ENCODE measurements around the gene DCK. TPM values are rescaled to one million over a fixed set of nuclear protein-coding genes. Genes with fewer than 3 reads are reported as not detected.

Gene DCK
- total RNA-seq, 1 experiment from 2014 or later: 13.7 TPM

GRCh38 chr4:71050809-71051208 is 57.4 kb downstream of the DCK start:
- Mint-ChIP-seq H3K27ac (no peak overlapping the region), H3K27me3 (ENCODE audit: low read depth) (no peaks in the 10 kb centered on the region), H3K9me3 (peaks cover 7 to 8% of the 10 kb centered on the region in 2 experiments; a peak in 3 of 5 replicates), H3K4me3 (no peak overlapping the region), H3K4me1 (no peaks in the 10 kb centered on the region), H3K36me3 (ENCODE audit: insufficient read depth in 1 of 3, low read depth in 3 of 3) (peaks cover 0 to 3% (median 0%) of the 10 kb centered on the region in 3 experiments; a peak in 1 of 7 replicates)
- whole genome bisulfite sequencing (ENCODE audit: extremely low coverage, insufficient read length, low lambda C conversion rate): no CpG with 5 or more reads among the region's 1 CpG
- Histone ChIP-seq H3K27me3 (ENCODE audit: insufficient read depth, low read length) (no peaks in the 10 kb centered on the region), H2BK15ac (ENCODE audit: low read depth, low read length) (no peak overlapping the region), H3K4me1 (ENCODE audit: insufficient read depth, low read length) (no peaks in the 10 kb centered on the region), H3K27ac (ENCODE audit: insufficient read length, low read depth, low read length) (no peak overlapping the region), H3K9ac (ENCODE audit: extremely low read depth, insufficient read length, low read length) (no peak overlapping the region), H3K79me2 (ENCODE audit: insufficient read depth, low read length) (no peaks in the 10 kb centered on the region), H3K23me2 (ENCODE audit: insufficient read length, low read depth, low read length, poor library complexity, severe bottlenecking) (no peaks in the 10 kb centered on the region), H3K4ac (ENCODE audit: low read depth, low read length) (no peak overlapping the region), H3T11ph (ENCODE audit: low read length) (no peak overlapping the region), H3K18ac (ENCODE audit: insufficient read length, low read depth, low read length) (no peak overlapping the region), H4K5ac (ENCODE audit: insufficient read length, low read depth, low read length) (no peak overlapping the region), H3K9me3 (ENCODE audit: control insufficient read depth, low read depth, low read length) (no peaks in the 10 kb centered on the region), H4K8ac (replicated peaks; ENCODE audit: insufficient read length, low read depth, low read length) (no peak overlapping the region), H3K23ac (ENCODE audit: insufficient read length, low read depth, low read length) (no peak overlapping the region), H3K14ac (ENCODE audit: insufficient read depth, low read length) (no peak overlapping the region), H3K56ac (ENCODE audit: insufficient read length, low read depth, low read length) (no peak overlapping the region), H2AFZ (ENCODE audit: low read length) (no peak overlapping the region), H3K4me2 (ENCODE audit: insufficient read depth, insufficient read length, low read length) (no peak overlapping the region), H2BK5ac (ENCODE audit: insufficient read length, low read length) (no peak overlapping the region), H2BK20ac (ENCODE audit: low read depth, low read length, poor library complexity, severe bottlenecking) (no peak overlapping the region), H2BK12ac (ENCODE audit: insufficient read length, low read depth, low read length) (no peak overlapping the region), H3K79me1 (ENCODE audit: insufficient read depth, low read depth, low read length, poor library complexity, severe bottlenecking) (no peaks in the 10 kb centered on the region), H2BK120ac (ENCODE audit: low read depth, low read length, poor library complexity, severe bottlenecking) (no peak overlapping the region), H4K20me1 (ENCODE audit: control insufficient read depth, insufficient read depth, insufficient read length) (no peaks in the 10 kb centered on the region), H2AK5ac (ENCODE audit: insufficient read length, low read length) (no peak overlapping the region), H4K91ac (ENCODE audit: insufficient read length, low read depth, low read length) (no peak overlapping the region)
- TF ChIP-seq CTCF (conservative IDR thresholded peaks at IDR 0.05): no peak
- no peak for DNase-seq

Measured in H9 (cell line).